HFFc6 (cell line): ENCODE data around the gene KCNQ1. TPM values are rescaled to one million over a fixed set of nuclear protein-coding genes. Genes with fewer than 3 reads are reported as not detected.

Experiments
- DNase-seq: peaks from one replicate; pipeline ENCODE4 v3.0.0-alpha.2; 2018
- H3K27ac Mint-ChIP-seq: 2 replicates; pipeline ENCODE4 v1.8.0; 2020; ENCODE audit warnings: mild to moderate bottlenecking, mixed read lengths
- H3K27me3 Mint-ChIP-seq: 2 replicates; pipeline ENCODE4 v1.8.0; 2021; ENCODE audit warnings: mild to moderate bottlenecking, moderate library complexity, mixed read lengths; ENCODE audit not compliant: insufficient read depth
- H3K36me3 Mint-ChIP-seq: 2 replicates; pipeline ENCODE4 v1.8.0; 2021; ENCODE audit warnings: low read depth, mixed read lengths
- H3K4me1 Mint-ChIP-seq: 2 replicates; pipeline ENCODE4 v1.8.0; 2020; ENCODE audit warnings: low read depth, mixed read lengths
- H3K4me3 Mint-ChIP-seq: 2 replicates; pipeline ENCODE4 v1.8.0; 2020; ENCODE audit warnings: mild to moderate bottlenecking, moderate library complexity, mixed read lengths
- H3K9me3 Mint-ChIP-seq: 2 replicates; pipeline ENCODE4 v1.8.0; 2020; ENCODE audit warnings: mild to moderate bottlenecking, mixed read lengths
- CTCF ChIP-seq: fragments of 200-600 bp; sonication (generic); IDR thresholded peaks from 2 replicates; pipeline ENCODE4 v1.5.0; 2021; ENCODE audit warnings: antibody characterized with exemption, mild to moderate bottlenecking
- total RNA-seq, 6 experiments: library from RNA; stranded (reverse); fragmentation: NEBNext Ultra II Directional; extraction: Animal tissue kit (Norgen Biotek cat#: 25700); gene quantifications; 2 replicates in 1 of 6; 3 replicates in 5 of 6; pipeline ENCODE4 v1.2.3, GENCODE V29; 2021

The KCNQ1 gene
- total RNA-seq, 6 experiments from 2014 or later, result not detected

- peaks cover 5% of the 10 kb centered on the region; the same call in 1 of the 2 replicates for H3K9me3 Mint-ChIP-seq
- H3K27me3 Mint-ChIP-seq, result peaks cover 25% of the 10 kb centered on the region
- H3K4me3 Mint-ChIP-seq, result no peak within 1 kb of the TSS
- no peaks in the 10 kb centered on the region for H3K36me3 Mint-ChIP-seq
- no peak within 1 kb of the TSS for H3K27ac Mint-ChIP-seq
- no peak for DNase-seq
- no peaks in the 10 kb centered on the region for H3K4me1 Mint-ChIP-seq
- TF ChIP-seq CTCF, result no peak
Measured at GRCh38 chr11:2443881-2444820, 657 bp upstream of the KCNQ1 start, which contains the start of gene TRPM5. TRPM5 (minus strand) TSS chr11:2444514; CDS start chr11:2423036, 21,478 bp downstream.

DNA sequence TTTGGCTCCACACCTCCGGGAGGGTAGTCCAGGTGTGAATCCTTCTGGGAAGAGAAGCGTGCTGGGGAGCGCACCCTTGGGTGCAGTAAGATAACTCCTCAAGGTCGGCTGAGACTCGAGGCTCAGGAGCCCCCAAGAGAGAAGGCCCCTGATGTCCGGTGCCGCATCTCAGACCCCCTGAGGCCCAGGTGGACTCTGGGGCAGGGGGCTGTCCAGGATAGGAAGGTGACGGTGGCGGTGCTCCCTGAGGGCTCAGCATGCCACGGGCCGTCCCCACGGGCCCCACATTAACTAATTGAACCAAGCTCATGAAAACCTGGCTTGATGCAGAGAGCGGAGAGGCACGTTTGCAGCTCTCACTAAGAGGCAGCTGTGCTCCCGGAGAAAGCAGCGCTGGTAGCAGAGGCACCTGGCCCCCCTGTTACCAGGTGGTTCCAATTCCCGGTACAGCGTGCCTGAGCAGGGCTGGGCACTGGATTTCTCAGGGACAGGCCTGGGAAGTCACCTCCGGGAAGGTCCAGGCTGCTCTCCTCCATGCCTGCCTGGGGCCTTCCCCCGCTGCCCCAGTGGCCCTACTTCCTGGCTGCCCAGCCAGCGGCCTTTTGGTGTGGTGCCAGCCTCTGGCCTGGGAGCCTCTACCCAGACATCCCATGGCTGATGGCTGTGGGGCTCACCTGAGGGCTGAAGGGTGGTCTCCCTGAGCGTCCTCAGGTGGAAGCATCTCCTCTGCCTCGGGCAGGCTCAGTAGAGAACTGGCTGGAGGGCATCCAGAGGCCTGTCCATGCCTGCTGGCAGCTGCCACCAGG lies 1.1 kb downstream of the KCNQ1 start:
- no peak overlapping the region for H3K27ac Mint-ChIP-seq
- TF ChIP-seq CTCF, result no peak
- no peak overlapping the region for H3K4me3 Mint-ChIP-seq
- H3K27me3 Mint-ChIP-seq, result peaks cover 33% of the 10 kb centered on the region
- peaks cover 5% of the 10 kb centered on the region; the same call in 1 of the 2 replicates for H3K9me3 Mint-ChIP-seq
- no peak for DNase-seq
- H3K4me1 Mint-ChIP-seq, result no peaks in the 10 kb centered on the region
- H3K36me3 Mint-ChIP-seq, result no peaks in the 10 kb centered on the region

GRCh38 chr11:2446590-2447252 lies 1.9 kb downstream of the KCNQ1 start:
- TF ChIP-seq CTCF, result no peak
- Mint-ChIP-seq H3K4me1 (no peaks in the 10 kb centered on the region), H3K4me3 (no peak overlapping the region), H3K36me3 (no peaks in the 10 kb centered on the region), H3K9me3 (peaks cover 5% of the 10 kb centered on the region; the same call in 1 of the 2 replicates), H3K27me3 (peaks cover 40% of the 10 kb centered on the region), H3K27ac (no peak overlapping the region)
- no peak for DNase-seq

DNA sequence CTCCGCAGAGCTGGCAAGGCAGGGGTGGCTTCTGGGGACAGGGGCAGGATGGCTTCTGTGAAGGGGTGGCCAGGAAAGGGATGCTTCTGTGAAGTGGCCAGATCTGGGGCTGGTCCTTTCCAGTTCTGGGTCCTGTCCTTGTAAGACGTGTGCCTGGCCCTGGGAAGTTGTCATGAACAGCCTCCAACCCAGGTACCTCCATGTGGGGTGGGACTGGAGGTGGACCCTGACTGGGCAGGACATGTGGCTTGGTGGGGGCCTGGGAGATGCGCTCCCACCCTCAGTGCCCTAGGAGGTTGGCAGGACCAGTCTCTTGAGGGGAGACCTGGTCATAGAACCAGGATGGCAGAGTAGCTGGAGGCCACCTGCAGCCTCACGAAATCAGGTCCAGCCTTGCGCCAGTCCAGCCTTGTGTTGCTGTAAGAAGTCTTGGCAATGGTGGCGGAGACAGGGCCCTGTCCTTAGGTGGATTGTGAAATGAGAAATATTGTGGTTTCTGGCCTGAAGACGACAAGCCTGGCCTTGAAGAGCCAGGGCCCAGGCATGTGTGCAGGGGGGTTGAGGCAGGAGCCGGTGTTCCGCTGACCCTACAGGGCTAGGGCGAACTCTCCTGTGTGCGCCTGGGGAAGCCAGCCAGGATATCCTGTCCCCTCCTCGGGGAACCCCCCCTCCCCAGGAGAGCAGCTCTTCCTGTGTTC lies 2.6 kb downstream of the KCNQ1 start:
- peaks cover 5% of the 10 kb centered on the region; the same call in 1 of the 2 replicates for H3K9me3 Mint-ChIP-seq
- TF ChIP-seq CTCF, result no peak
- no peak overlapping the region for H3K4me3 Mint-ChIP-seq
- peaks cover 37% of the 10 kb centered on the region for H3K27me3 Mint-ChIP-seq
- DNase-seq, result no peak
- H3K27ac Mint-ChIP-seq, result no peak overlapping the region
- no peaks in the 10 kb centered on the region for H3K4me1 Mint-ChIP-seq
- no peaks in the 10 kb centered on the region for H3K36me3 Mint-ChIP-seq
